K562 (cell line): ENCODE results near the gene HEY2. TPM values are rescaled to one million over a fixed set of nuclear protein-coding genes. Genes with fewer than 3 reads are reported as not detected.

Experiments
- ARID4B ChIP-seq: sonication (generic); formaldehyde crosslinking; IDR thresholded peaks from 2 replicates; pipeline ENCODE4 v1.8.0; 2022; ENCODE audit warnings: mild to moderate bottlenecking, missing genetic modification reagents
- CHD2 ChIP-seq: IDR thresholded peaks from 2 replicates; pipeline ENCODE4 v1.6.1; 2011; ENCODE audit warnings: low read depth, low read length
- CHD4 ChIP-seq: fragments of 200-600 bp; sonication (generic); IDR thresholded peaks from 3 replicates; pipeline ENCODE4 v1.6.1; 2012; ENCODE audit warnings: low read depth, mild to moderate bottlenecking, mixed read lengths, low read length, inconsistent platforms; ENCODE audit not compliant: insufficient read depth, insufficient replicate concordance, poor library complexity, severe bottlenecking
- GMEB1 ChIP-seq: fragments of 250-450 bp; sonication (Bioruptor Pico); IDR thresholded peaks from 2 replicates; pipeline ENCODE4 v1.4.0; 2020; ENCODE audit warnings: mild to moderate bottlenecking
- MCM5 ChIP-seq: fragments of 450-650 bp; IDR thresholded peaks from 2 replicates; pipeline ENCODE4 v1.6.1; 2016; ENCODE audit warnings: low read depth
- NR1H2 ChIP-seq: sonication (generic); formaldehyde crosslinking; IDR thresholded peaks from 2 replicates; pipeline ENCODE4 v1.4.0; 2020; ENCODE audit warnings: mild to moderate bottlenecking, missing genetic modification reagents
- PHTF2 ChIP-seq: fragments of 250-450 bp; sonication (Bioruptor Pico); IDR thresholded peaks from 2 replicates; pipeline ENCODE4 v1.5.0; 2021; ENCODE audit warnings: mild to moderate bottlenecking
- SAFB ChIP-seq: fragments of 200-400 bp; formaldehyde crosslinking; IDR thresholded peaks from 2 replicates; pipeline ENCODE4 v1.6.1; 2017; ENCODE audit warnings: low read depth, low read length, borderline replicate concordance
- VEZF1 ChIP-seq: fragments of 200-800 bp; sonication (Bioruptor generic); IDR thresholded peaks from 2 replicates; pipeline ENCODE4 v1.6.1; 2017; ENCODE audit warnings: missing genetic modification characterization, missing compliant biosample characterization
- ZFX ChIP-seq: sonication (generic); formaldehyde crosslinking; IDR thresholded peaks from 2 replicates; pipeline ENCODE4 v1.8.0; 2022; ENCODE audit warnings: mild to moderate bottlenecking, missing genetic modification reagents, moderate library complexity
- ZNF224 ChIP-seq: sonication (generic); formaldehyde crosslinking; IDR thresholded peaks from 2 replicates; pipeline ENCODE4 v1.8.0; 2022; ENCODE audit warnings: mild to moderate bottlenecking, missing genetic modification reagents
- ZNF398 ChIP-seq: fragments of 250-450 bp; sonication (Bioruptor Pico); IDR thresholded peaks from 2 replicates; pipeline ENCODE4 v1.8.0; 2021; ENCODE audit warnings: moderate library complexity, mild to moderate bottlenecking, inconsistent platforms
- ZNF584 ChIP-seq: fragments of 200-800 bp; sonication (Bioruptor generic); IDR thresholded peaks from 2 replicates; pipeline ENCODE4 v1.6.1; 2016; ENCODE audit warnings: low read depth, mild to moderate bottlenecking, missing genetic modification characterization, missing compliant biosample characterization
- ZNF589 ChIP-seq: fragments of 200-800 bp; sonication (Bioruptor generic); IDR thresholded peaks from 2 replicates; pipeline ENCODE4 v1.6.1; 2016; ENCODE audit warnings: low read depth, missing genetic modification characterization, missing compliant biosample characterization
- ZNF75A ChIP-seq: fragments of 450-650 bp; formaldehyde crosslinking; IDR thresholded peaks from 2 replicates; pipeline ENCODE4 v1.4.0; 2020; ENCODE audit warnings: mild to moderate bottlenecking
- polyA plus RNA-seq, 8 experiments: library from polyadenylated mRNA; depleted of rRNA in 4 of 8; stranded (reverse) in 5 of 8; unstranded in 3 of 8; fragments of >200 nt; fragmentation: Nextera tagmentation in 2 of 8; fragmentation: Illumina TruSeq in 1 of 8; extraction: Ambion mirVana in 2 of 8; extraction: Trizol in 1 of 8; gene quantifications; 2 replicates each; pipeline versions ENCODE4 v1.2.1 to v1.2.3, GENCODE V29; 2011 to 2014; ENCODE audit warnings: inconsistent platforms in 1 of 8, missing spikeins in 1 of 8
- total RNA-seq, 7 experiments: library from RNA; depleted of rRNA in 6 of 7; stranded (reverse); fragments of >200 nt in 6 of 7; fragmentation: Illumina TruSeq in 2 of 7; extraction: Trizol in 2 of 7; gene quantifications; 2 replicates each; pipeline versions ENCODE4 v1.2.1 to v1.2.3, GENCODE V29; 2011 to 2021; ENCODE audit warnings: low replicate concordance in 1 of 7

Gene HEY2
- total and polyA plus RNA-seq, 9 of the 15 experiments (the other 6 are each of a cell fraction or from before 2014, with no cell fraction given) = 0.03 to 0.07 (median 0.06) TPM; not detected in 5

- TF ChIP-seq ZFX (CRISPR knock-in tag) (peak; percentile 96), PHTF2 (CRISPR knock-in tag) (no peak), CHD4 (no peak), ARID4B (CRISPR knock-in tag) (no peak; the same call in 1 of the 2 replicates), ZNF589 (CRISPR knock-in tag) (no peak), MCM5 (no peak), ZNF398 (CRISPR knock-in tag) (no peak), ZNF224 (CRISPR knock-in tag) (no peak), ZNF75A (CRISPR knock-in tag) (0 out of 2 replicates have a peak, but pooled peaks have one; percentile 27), NR1H2 (CRISPR knock-in tag) (no peak), SAFB (peak; percentile 61; the same call in 1 of the 2 replicates), GMEB1 (CRISPR knock-in tag) (peak; percentile 31; the same call in 1 of the 2 replicates), CHD2 (no peak), ZNF584 (CRISPR knock-in tag) (no peak), VEZF1 (peak; percentile 79)
Observed at GRCh38 chr6:125790358-125791150, 41.1 kb downstream of the HEY2 start, which contains the start of gene NCOA7 (continued).
